Dermis blood vessel endothelial cell (primary cell): Measurements from ENCODE around the gene ISYNA1. TPM values are rescaled to one million over a fixed set of nuclear protein-coding genes. Genes with fewer than 3 reads are reported as not detected.
A peak's percentile ranks its signal among the peaks of the same experiment; 100 is the strongest.

Source experiments
- DNase-seq: peaks from one replicate; pipeline ENCODE4 v3.0.0; 2010
- total RNA-seq: library from RNA; depleted of rRNA; stranded (reverse); fragments of >200 nt; gene quantifications from 2 replicates; pipeline ENCODE4 v1.2.3, GENCODE V29; 2014

Gene ISYNA1
- total RNA-seq, 1 donor from 2014 or later, result 35.4 TPM

GRCh38 chr19:18430417-18431144, 7.4 kb downstream of the ISYNA1 start:
- no peak for DNase-seq

GRCh38 chr19:18429717-18430416, 8.1 kb downstream of the ISYNA1 start:
- DNase-seq, result no peak

GRCh38 chr19:18428787-18429674, 8.9 kb downstream of the ISYNA1 start:
- peak; percentile 83 for DNase-seq

GRCh38 chr19:18428173-18428786, 9.7 kb downstream of the ISYNA1 start:
- DNase-seq, result no peak

GRCh38 chr19:18427743-18428113, 10.2 kb downstream of the ISYNA1 start:
- DNase-seq, result no peak

- DNase-seq, result no peak
These were observed 10.7 kb downstream of the ISYNA1 start for GRCh38 chr19:18427080-18427742.

- DNase-seq, result no peak
These were observed 11.5 kb downstream of the ISYNA1 start for GRCh38 chr19:18426416-18426767.

GRCh38 chr19:18425515-18426415, 12.2 kb downstream of the ISYNA1 start:
- DNase-seq, result no peak

- no peak for DNase-seq
These were observed 12.9 kb downstream of the ISYNA1 start for GRCh38 chr19:18424890-18425514.

GRCh38 chr19:18424122-18424889, 13.6 kb downstream of the ISYNA1 start:
- DNase-seq, result no peak

- no peak for DNase-seq
These were observed 14.5 kb downstream of the ISYNA1 start for GRCh38 chr19:18423258-18424020.

- DNase-seq, result no peak
These were observed 15.3 kb downstream of the ISYNA1 start for GRCh38 chr19:18422530-18423191.

- DNase-seq, result no peak
These were observed 16.5 kb downstream of the ISYNA1 start for GRCh38 chr19:18421371-18421959.

GRCh38 chr19:18420930-18421329, 17.0 kb downstream of the ISYNA1 start:
- DNase-seq, result no peak

GRCh38 chr19:18419699-18420460, 18.1 kb downstream of the ISYNA1 start:
- DNase-seq, result peak; percentile 54

- peak; percentile 89 for DNase-seq
These were observed 18.7 kb downstream of the ISYNA1 start, which contains the start of gene SSBP4 for GRCh38 chr19:18419195-18419698. SSBP4 (plus strand) TSS chr19:18419398; CDS start chr19:18419649, 251 bp downstream.
